Measurements from ENCODE around the gene NRP2. TPM values are rescaled to one million over a fixed set of nuclear protein-coding genes. Genes with fewer than 3 reads are reported as not detected.
A peak's percentile ranks its signal among the peaks of the same experiment; 100 is the strongest.

Gene NRP2
- total RNA-seq, 1 experiment from 2014 or later: 1.2 TPM

- no peak overlapping the region for H3K27ac ChIP-seq (ENCODE audit: low read depth, low read length)
- TF ChIP-seq FOSL1 (IDR thresholded peaks at IDR 0.05; ENCODE audit: low read depth) (no peak), MAX (IDR thresholded peaks at IDR 0.05) (no peak), EZH2phosphoT487 (IDR thresholded peaks at IDR 0.05; ENCODE audit: borderline replicate concordance) (no peak), SIN3A (IDR thresholded peaks at IDR 0.05; ENCODE audit: low read depth) (no peak), TCF7L2 (IDR thresholded peaks at IDR 0.05; ENCODE audit: borderline replicate concordance, extremely low read depth, insufficient read depth, insufficient read length) (no peak), SRF (IDR thresholded peaks at IDR 0.05; ENCODE audit: low read depth) (no peak), POLR2A (IDR thresholded peaks at IDR 0.05; ENCODE audit: borderline replicate concordance, extremely low read depth, insufficient read depth, insufficient read length) (no peak), YY1 (IDR thresholded peaks at IDR 0.05; ENCODE audit: extremely low read depth, insufficient replicate concordance, low read depth, low read length) (no peak), ZNF274 (IDR thresholded peaks at IDR 0.05; ENCODE audit: low read depth, low read length) (no peak), ATF3 (IDR thresholded peaks at IDR 0.05) (no peak), ZBTB33 (IDR thresholded peaks at IDR 0.05; ENCODE audit: extremely low read depth, insufficient replicate concordance, low read length) (no peak), POLR2AphosphoS5 (IDR thresholded peaks at IDR 0.05; ENCODE audit: low read depth, low read length) (no peak), SP1 (IDR thresholded peaks at IDR 0.05; ENCODE audit: low read depth) (no peak)
- DNase-seq (ENCODE audit: low read depth, low spot score) (no peak), ATAC-seq (no peak)
- H3K9ac ChIP-seq (ENCODE audit: low read length): no peak overlapping the region
- H3K4me3 ChIP-seq (replicated peaks in 1 of 2; ENCODE audit: low read depth in 1 of 2, low read length in 2 of 2): no peak overlapping the region
- H3K4me1 ChIP-seq (ENCODE audit: control insufficient read depth in 1 of 2, insufficient read depth in 2 of 2, low read length in 2 of 2): peaks cover 7 to 51% of the 10 kb centered on the region in 2 experiments; a peak in 3 of 4 replicates
- no TSS peak for BruUV-seq (replicated peaks)
- RAD21 ChIA-PET (ENCODE audit: low non-redundant PET in 1 of 2, low total read pairs in 2 of 2, uncharacterized antibody in 2 of 2, unreplicated experiment in 2 of 2): no interaction called here
- H3K9me2 ChIP-seq (ENCODE audit: insufficient read depth): no peaks in the 10 kb centered on the region
- peak overlapping the region; percentile 56 for H3K4me2 ChIP-seq (ENCODE audit: low read length)
- POLR2A ChIA-PET: no interaction called here
- H3K27me3 ChIP-seq (ENCODE audit: insufficient read depth, low read length): no peaks in the 10 kb centered on the region
- intact Hi-C loops (cut with micrococcal nuclease): no loop called here
- no peak overlapping the region for H2AFZ ChIP-seq (ENCODE audit: low read depth, low read length, poor library complexity, severe bottlenecking)
- CTCF ChIA-PET: interaction anchor here (1.2 kb wide), 1 partner anchor 18 kb away, joined by 3 read pairs; no protein-coding TSS in a partner anchor
- H3K9me3 ChIP-seq (ENCODE audit: control insufficient read depth in 1 of 2, insufficient read depth in 1 of 2, low read depth in 1 of 2, low read length in 2 of 2): no peaks in the 10 kb centered on the region
- no peaks in the 10 kb centered on the region for H4K20me1 ChIP-seq (ENCODE audit: insufficient read depth)
- no peaks in the 10 kb centered on the region for H3K79me2 ChIP-seq (ENCODE audit: insufficient read depth, low read length)
- H3K36me3 ChIP-seq (ENCODE audit: control insufficient read depth in 1 of 2, insufficient read depth in 2 of 2, low read length in 2 of 2): no peaks in the 10 kb centered on the region
Observed at GRCh38 chr2:205747829-205748386, 65.6 kb downstream of the NRP2 start.

Measured in HCT116 (cell line).